ENCODE data around the gene LANCL3. TPM values are rescaled to one million over a fixed set of nuclear protein-coding genes. Genes with fewer than 3 reads are reported as not detected.
A peak's percentile ranks its signal among the peaks of the same experiment; 100 is the strongest.

The LANCL3 gene
- total and polyA plus RNA-seq, 7 donors: 0.01 to 0.30 (median 0.06) TPM

GRCh38 chrX:37653397-37654085 lies 82.1 kb downstream of the LANCL3 start:
- H3K4me3 ChIP-seq: no peak overlapping the region
- H3K27me3 ChIP-seq (ENCODE audit: insufficient read depth in 3 of 3, low read length in 2 of 3): peaks cover 0 to 5% (median 0%) of the 10 kb centered on the region in 3 donors
- no peaks in the 10 kb centered on the region for H3K36me3 ChIP-seq (ENCODE audit: insufficient read depth in 1 of 2, low read depth in 1 of 2)
- ATAC-seq (no peak), DNase-seq (no peak)
- no peak overlapping the region for H3K27ac ChIP-seq
- 65 to 76% (median 75%) methylated on average over 1 of the region's 1 CpG for WGBS, 3 donors
- no peaks in the 10 kb centered on the region for H3K9me3 ChIP-seq
- intact Hi-C loops (cut with DNase I): no loop called here
- H3K4me1 ChIP-seq: no peaks in the 10 kb centered on the region
- TF ChIP-seq, protein P1, sequence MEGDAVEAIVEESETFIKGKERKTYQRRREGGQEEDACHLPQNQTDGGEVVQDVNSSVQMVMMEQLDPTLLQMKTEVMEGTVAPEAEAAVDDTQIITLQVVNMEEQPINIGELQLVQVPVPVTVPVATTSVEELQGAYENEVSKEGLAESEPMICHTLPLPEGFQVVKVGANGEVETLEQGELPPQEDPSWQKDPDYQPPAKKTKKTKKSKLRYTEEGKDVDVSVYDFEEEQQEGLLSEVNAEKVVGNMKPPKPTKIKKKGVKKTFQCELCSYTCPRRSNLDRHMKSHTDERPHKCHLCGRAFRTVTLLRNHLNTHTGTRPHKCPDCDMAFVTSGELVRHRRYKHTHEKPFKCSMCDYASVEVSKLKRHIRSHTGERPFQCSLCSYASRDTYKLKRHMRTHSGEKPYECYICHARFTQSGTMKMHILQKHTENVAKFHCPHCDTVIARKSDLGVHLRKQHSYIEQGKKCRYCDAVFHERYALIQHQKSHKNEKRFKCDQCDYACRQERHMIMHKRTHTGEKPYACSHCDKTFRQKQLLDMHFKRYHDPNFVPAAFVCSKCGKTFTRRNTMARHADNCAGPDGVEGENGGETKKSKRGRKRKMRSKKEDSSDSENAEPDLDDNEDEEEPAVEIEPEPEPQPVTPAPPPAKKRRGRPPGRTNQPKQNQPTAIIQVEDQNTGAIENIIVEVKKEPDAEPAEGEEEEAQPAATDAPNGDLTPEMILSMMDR (IDR thresholded peaks at IDR 0.05): no peak

- DNase-seq (no peak), ATAC-seq (peak in 1 of 4 donors; percentile 48)
- intact Hi-C loops (cut with DNase I): no loop called here
- Histone ChIP-seq H3K4me1 (no peaks in the 10 kb centered on the region), H3K27ac (no peak overlapping the region), H3K27me3 (ENCODE audit: insufficient read depth in 3 of 3, low read length in 2 of 3) (peaks cover 0 to 5% (median 0%) of the 10 kb centered on the region in 3 donors), H3K4me3 (no peak overlapping the region), H3K36me3 (ENCODE audit: insufficient read depth in 1 of 2, low read depth in 1 of 2) (no peaks in the 10 kb centered on the region), H3K9me3 (no peaks in the 10 kb centered on the region)
- WGBS, 3 donors: 56 to 74% (median 73%) methylated on average over 4 of the region's 4 CpGs
- TF ChIP-seq, protein P1 (IDR thresholded peaks at IDR 0.05): no peak
Measured at GRCh38 chrX:37658343-37659030, 87.0 kb downstream of the LANCL3 start.

- intact Hi-C loops (cut with DNase I): no loop called here
- Histone ChIP-seq H3K4me3 (no peak overlapping the region), H3K4me1 (no peaks in the 10 kb centered on the region), H3K36me3 (ENCODE audit: insufficient read depth in 1 of 2, low read depth in 1 of 2) (no peaks in the 10 kb centered on the region), H3K27ac (no peak overlapping the region), H3K27me3 (ENCODE audit: insufficient read depth in 3 of 3, low read length in 2 of 3) (peaks cover 0 to 5% (median 0%) of the 10 kb centered on the region in 3 donors), H3K9me3 (no peaks in the 10 kb centered on the region)
- 80 to 87% (median 82%) methylated on average over 1 of the region's 1 CpG for WGBS, 3 donors
- TF ChIP-seq, protein P1 (IDR thresholded peaks at IDR 0.05): no peak
- no peak for ATAC-seq
- DNase-seq: no peak
Measured at GRCh38 chrX:37659047-37659446, 87.6 kb downstream of the LANCL3 start.

GRCh38 chrX:37662181-37662580 lies 90.7 kb downstream of the LANCL3 start:
- no peak for DNase-seq
- Histone ChIP-seq H3K36me3 (ENCODE audit: insufficient read depth in 1 of 2, low read depth in 1 of 2) (no peaks in the 10 kb centered on the region), H3K4me1 (no peaks in the 10 kb centered on the region), H3K27me3 (ENCODE audit: insufficient read depth in 3 of 3, low read length in 2 of 3) (no peaks in the 10 kb centered on the region), H3K4me3 (no peak overlapping the region), H3K27ac (no peak overlapping the region), H3K9me3 (no peaks in the 10 kb centered on the region)
- WGBS, 3 donors: 83 to 92% (median 91%) methylated on average over 4 of the region's 4 CpGs
- no peak for ATAC-seq
- TF ChIP-seq, protein P1 (IDR thresholded peaks at IDR 0.05): no peak
- intact Hi-C loops (cut with DNase I): no loop called here
